Ascending aorta (tissue), 2 donors: ENCODE data around the gene FAHD1. TPM values are rescaled to one million over a fixed set of nuclear protein-coding genes. Genes with fewer than 3 reads are reported as not detected.
"Not testable (repeated sequence)": the region's sequence is repeated elsewhere in the genome, so short reads cannot be mapped to it uniquely, and the experiment has no call there.

ENCODE experiments used
- DNase-seq, 2 donors: peaks; one replicate each; pipeline ENCODE4 v3.0.0-alpha.2; 2019; ENCODE audit warnings: low spot score in 2 of 2
- H3K27ac ChIP-seq, 2 donors: fragments of 200-600 bp; sonication (generic); one replicate each; pipeline ENCODE4 v1.5.1; 2016 to 2017; ENCODE audit warnings: mild to moderate bottlenecking in 1 of 2
- H3K27me3 ChIP-seq: fragments of 200-600 bp; sonication (generic); one replicate; pipeline ENCODE4 v1.5.1; 2017
- H3K36me3 ChIP-seq, 2 donors: fragments of 200-600 bp; sonication (generic); one replicate each; pipeline ENCODE4 v1.5.1; 2016
- H3K4me1 ChIP-seq, 2 donors: fragments of 200-600 bp; sonication (generic); one replicate each; pipeline ENCODE4 v1.5.1; 2016 to 2017; ENCODE audit warnings: mild to moderate bottlenecking in 1 of 2
- H3K4me3 ChIP-seq, 2 donors: fragments of 200-600 bp; sonication (generic); one replicate each; pipeline ENCODE4 v1.5.1; 2016 to 2017; ENCODE audit warnings: mild to moderate bottlenecking in 1 of 2
- H3K9me3 ChIP-seq, 2 donors: fragments of 200-600 bp; sonication (generic); one replicate each; pipeline ENCODE4 v1.5.1; 2016
- intact Hi-C: fragments of 100-400 bp; cut with DNase I; formaldehyde crosslinking; loops from one replicate; pipeline ENCODE4 v1.15.1; 2023
- total RNA-seq: library from RNA; depleted of rRNA; stranded (reverse); fragments of >200 nt; gene quantifications from one replicate; pipeline ENCODE4 v1.1.0, GENCODE V29; 2016
- TF ChIP-seq, protein P1 (sequence below), 3 experiments: fragments of 200-600 bp in 2 of 3; fragments of 450-650 bp in 1 of 3; sonication (generic) in 2 of 3; IDR thresholded peaks; one replicate each; pipeline ENCODE4 v1.5.1; 2016 to 2019; ENCODE audit warnings: antibody characterized with exemption in 3 of 3, mild to moderate bottlenecking in 1 of 3, moderate library complexity in 1 of 3

Gene FAHD1
- total RNA-seq, 1 donor from 2014 or later: 233 TPM

DNA sequence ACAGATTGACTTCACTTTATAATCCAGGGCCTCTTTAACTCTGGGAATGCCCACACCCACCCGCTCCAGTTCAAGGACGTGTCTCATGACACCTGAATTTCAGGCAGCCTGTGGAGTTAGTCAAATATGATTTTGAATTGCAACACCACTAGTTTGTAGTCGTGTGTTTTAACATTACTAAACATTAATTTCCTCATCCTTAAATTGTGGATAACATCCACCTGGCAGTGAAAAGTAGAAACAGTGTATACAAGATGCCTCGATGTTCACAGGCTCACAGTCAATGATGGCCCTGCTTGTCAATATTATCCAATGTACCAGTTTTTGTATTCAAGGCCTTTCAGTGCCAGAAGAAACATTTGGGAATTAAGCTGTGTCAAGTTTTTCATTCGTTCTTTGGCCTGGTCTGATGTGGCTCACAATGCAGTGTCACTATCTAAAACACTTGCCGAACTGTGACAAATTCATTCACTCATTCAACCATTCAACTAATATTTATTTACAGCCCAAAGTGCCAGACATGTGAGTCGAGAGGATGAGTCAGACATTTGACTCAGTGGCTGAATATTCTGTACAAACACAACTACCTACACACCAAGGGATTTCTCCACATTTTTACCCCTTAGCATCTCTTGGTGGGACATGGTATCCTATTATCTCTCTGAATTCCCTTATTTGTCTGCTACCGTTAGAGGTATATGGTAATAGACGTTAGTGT is 43.5 kb downstream of the FAHD1 start:
- Histone ChIP-seq H3K4me3 (no peak overlapping the region), H3K36me3 (no peaks in the 10 kb centered on the region), H3K9me3 (no peaks in the 10 kb centered on the region), H3K4me1 (no peaks in the 10 kb centered on the region), H3K27ac (no peak overlapping the region), H3K27me3 (peaks cover 5% of the 10 kb centered on the region)
- intact Hi-C loops: no loop called here
- no peak for DNase-seq
- TF ChIP-seq, protein P1, sequence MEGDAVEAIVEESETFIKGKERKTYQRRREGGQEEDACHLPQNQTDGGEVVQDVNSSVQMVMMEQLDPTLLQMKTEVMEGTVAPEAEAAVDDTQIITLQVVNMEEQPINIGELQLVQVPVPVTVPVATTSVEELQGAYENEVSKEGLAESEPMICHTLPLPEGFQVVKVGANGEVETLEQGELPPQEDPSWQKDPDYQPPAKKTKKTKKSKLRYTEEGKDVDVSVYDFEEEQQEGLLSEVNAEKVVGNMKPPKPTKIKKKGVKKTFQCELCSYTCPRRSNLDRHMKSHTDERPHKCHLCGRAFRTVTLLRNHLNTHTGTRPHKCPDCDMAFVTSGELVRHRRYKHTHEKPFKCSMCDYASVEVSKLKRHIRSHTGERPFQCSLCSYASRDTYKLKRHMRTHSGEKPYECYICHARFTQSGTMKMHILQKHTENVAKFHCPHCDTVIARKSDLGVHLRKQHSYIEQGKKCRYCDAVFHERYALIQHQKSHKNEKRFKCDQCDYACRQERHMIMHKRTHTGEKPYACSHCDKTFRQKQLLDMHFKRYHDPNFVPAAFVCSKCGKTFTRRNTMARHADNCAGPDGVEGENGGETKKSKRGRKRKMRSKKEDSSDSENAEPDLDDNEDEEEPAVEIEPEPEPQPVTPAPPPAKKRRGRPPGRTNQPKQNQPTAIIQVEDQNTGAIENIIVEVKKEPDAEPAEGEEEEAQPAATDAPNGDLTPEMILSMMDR (IDR thresholded peaks at IDR 0.05): no peak

DNA sequence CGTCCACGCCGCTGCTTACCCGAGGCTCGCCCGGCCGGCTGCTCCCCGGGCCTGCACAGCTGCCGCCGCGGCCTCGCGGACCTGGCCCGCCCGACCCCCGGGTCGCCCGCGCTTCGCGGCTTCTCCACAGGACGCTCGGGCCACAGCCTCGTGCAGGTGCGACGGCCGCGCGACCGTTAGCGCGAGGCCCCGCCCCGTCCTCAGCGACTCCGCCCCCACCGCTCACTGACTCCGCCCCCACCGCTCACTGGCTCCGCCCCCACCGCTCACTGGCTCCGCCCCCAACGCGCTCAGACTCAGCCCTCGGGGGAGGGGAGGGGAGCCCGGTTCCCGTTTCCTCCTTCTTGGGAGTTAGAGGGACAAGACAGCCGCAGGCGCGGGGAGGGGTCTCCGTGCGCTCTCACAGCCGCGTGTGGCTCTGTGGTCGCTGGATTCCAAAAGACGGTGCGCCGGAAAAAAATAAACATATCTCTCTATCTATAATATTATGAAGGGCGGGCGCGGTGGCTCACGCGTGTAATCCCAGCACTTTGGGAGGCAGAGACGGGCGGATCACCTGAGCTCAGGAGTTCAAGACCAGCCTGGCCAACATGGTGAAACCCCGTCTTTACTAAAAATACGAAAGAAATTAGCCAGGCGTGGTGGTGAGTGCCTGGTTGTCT is 45.1 kb downstream of the FAHD1 start, which contains the start of gene MEIOB:
MEIOB (minus strand) TSS at position 191 of the 662 bp plus-strand sequence. CDS start 3,989 bp downstream, outside the sequence.
- Histone ChIP-seq H3K36me3 (no peaks in the 10 kb centered on the region), H3K27me3 (peaks cover 5% of the 10 kb centered on the region), H3K27ac (no peak within 1 kb of the TSS), H3K4me3 (peak within 1 kb of the TSS in 1 of 2 donors; percentile 27), H3K4me1 (no peaks in the 10 kb centered on the region), H3K9me3 (no peaks in the 10 kb centered on the region)
- DNase-seq: no peak
- TF ChIP-seq, protein P1 (IDR thresholded peaks at IDR 0.05): no peak
- intact Hi-C loops: no loop called here

DNA sequence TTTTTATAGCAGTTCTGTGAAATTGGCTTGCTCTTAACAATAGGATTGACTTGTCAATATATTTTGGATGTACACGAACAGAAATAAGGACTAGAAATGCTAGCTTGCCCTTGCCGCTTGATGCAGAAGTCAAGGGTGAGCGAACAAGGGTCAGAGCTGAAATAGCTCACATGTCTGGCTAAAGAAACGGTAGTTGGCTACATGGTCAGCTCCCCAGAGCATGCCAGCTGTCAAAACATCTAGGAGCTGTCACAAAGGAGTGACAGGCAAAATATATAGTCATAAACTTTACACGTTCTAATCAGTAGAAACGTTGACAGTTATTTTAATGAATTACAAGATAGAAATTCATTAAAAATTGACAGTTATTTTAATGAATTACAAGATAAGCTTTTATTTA is 47.8 kb downstream of the FAHD1 start:
- no peaks in the 10 kb centered on the region for H3K9me3 ChIP-seq
- H3K27me3 ChIP-seq: peaks cover 5% of the 10 kb centered on the region
- TF ChIP-seq, protein P1 (IDR thresholded peaks at IDR 0.05): no peak
- H3K4me3 ChIP-seq: no peak overlapping the region
- intact Hi-C loops: no loop called here
- H3K27ac ChIP-seq: no peak overlapping the region
- H3K4me1 ChIP-seq: no peaks in the 10 kb centered on the region
- no peaks in the 10 kb centered on the region for H3K36me3 ChIP-seq
- no peak for DNase-seq

DNA sequence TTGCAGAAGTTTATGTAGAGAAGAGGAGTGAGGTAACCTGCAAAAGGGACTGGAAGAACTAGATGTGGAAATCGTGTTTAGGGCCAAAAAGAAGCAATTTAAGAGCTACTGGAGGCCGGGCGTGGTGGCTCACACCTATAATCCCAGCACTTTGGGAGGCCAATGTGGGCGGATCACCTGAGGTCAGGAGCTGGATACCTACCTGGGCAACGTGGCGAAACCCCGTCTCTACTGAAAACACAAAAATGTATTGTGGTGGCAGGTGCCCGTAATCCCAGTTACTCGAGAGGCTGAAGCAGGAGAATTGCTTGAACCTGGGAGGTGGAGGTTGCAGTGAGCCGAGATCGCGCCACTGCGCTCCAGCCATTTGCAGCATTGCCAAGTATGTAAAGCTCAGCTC is 49.1 kb downstream of the FAHD1 start:
- H3K36me3 ChIP-seq, H3K4me3 ChIP-seq, H3K4me1 ChIP-seq, intact Hi-C loops, DNase-seq, H3K9me3 ChIP-seq, H3K27me3 ChIP-seq, H3K27ac ChIP-seq: not testable (repeated sequence)

DNA sequence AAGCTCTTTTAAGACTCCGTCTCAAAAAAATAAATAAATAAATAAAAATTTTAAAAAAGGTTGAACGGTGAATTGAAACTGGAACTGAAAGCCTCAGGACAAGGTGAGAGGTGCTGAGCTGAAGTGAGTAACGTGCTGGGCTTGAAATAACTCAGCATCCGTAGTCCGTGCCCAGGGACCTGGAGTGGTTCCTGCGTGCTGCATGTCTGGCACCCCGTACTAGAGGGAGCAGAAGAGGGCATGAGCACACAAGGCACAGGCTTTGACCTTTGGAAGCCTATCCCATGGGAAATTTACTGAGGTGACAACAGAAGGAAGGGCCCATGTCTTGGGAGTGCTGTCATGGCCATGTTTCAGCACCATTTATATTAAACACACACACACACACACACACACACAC is 49.5 kb downstream of the FAHD1 start:
- intact Hi-C loops: no loop called here
- peaks cover 5% of the 10 kb centered on the region for H3K27me3 ChIP-seq
- H3K4me3 ChIP-seq: no peak overlapping the region
- TF ChIP-seq, protein P1 (IDR thresholded peaks at IDR 0.05): no peak
- H3K36me3 ChIP-seq: no peaks in the 10 kb centered on the region
- no peak for DNase-seq
- no peaks in the 10 kb centered on the region for H3K4me1 ChIP-seq
- no peaks in the 10 kb centered on the region for H3K9me3 ChIP-seq
- no peak overlapping the region for H3K27ac ChIP-seq

DNA sequence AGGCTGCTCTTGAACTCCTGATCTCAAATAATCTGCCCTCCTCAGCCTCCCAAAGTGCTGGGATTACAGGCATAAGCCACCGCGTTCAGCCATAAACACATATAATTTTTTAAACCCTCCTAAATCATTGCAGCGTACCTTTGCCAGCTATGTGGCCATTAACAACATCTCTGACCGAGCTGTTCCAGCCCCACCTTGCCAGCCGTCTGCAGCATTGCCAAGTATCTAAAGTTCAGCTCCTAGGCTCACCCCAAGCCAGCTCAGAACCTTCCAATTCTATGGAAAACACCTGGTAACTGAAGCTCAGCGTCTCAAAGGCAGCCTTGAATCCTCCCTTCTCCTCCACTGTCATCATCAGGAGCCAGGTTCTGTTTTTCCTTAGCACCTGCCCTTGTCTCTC is 50.1 kb downstream of the FAHD1 start:
- Histone ChIP-seq H3K27me3 (peaks cover 5% of the 10 kb centered on the region), H3K9me3 (no peaks in the 10 kb centered on the region), H3K4me3 (no peak overlapping the region), H3K36me3 (no peaks in the 10 kb centered on the region), H3K4me1 (no peaks in the 10 kb centered on the region), H3K27ac (no peak overlapping the region)
- TF ChIP-seq, protein P1 (IDR thresholded peaks at IDR 0.05): no peak
- DNase-seq: no peak
- intact Hi-C loops: no loop called here
